ENCODE results near the gene SAMD4B. TPM values are rescaled to one million over a fixed set of nuclear protein-coding genes. Genes with fewer than 3 reads are reported as not detected.

SAMD4B gene
- total and polyA plus RNA-seq, 10 of the 15 experiments (the other 5 are each of a cell fraction or from before 2014, with no cell fraction given): 2.4 to 43.3 (median 23.9) TPM

DNA sequence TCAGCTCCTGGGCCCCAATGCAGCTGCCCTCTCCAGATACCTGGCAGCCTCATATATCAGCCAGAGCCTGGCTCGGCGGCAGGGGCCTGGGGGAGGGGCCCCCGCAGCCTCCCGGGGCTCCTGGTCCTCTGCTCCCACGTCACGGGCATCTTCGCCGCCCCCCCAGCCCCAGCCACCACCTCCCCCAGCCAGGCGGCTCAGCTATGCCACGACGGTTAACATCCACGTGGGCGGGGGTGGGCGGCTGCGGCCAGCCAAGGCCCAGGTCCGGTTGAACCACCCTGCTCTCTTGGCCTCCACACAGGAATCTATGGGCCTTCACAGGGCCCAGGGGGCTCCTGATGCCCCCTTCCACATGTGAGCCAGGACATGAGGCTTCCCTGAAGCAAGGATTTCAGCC is 82.7 kb downstream of the SAMD4B start:
- no peaks in the 10 kb centered on the region for H3K27me3 ChIP-seq (replicated peaks in 1 of 2; ENCODE audit: control insufficient read depth in 2 of 2, insufficient read depth in 2 of 2, low read length in 1 of 2)
- no peaks in the 10 kb centered on the region for H3K4me1 ChIP-seq (ENCODE audit: control insufficient read depth, insufficient read depth, low read length)
- no peaks in the 10 kb centered on the region for H3K9me3 ChIP-seq (replicated peaks; ENCODE audit: control insufficient read depth, insufficient read depth, low read length)
- H3K27ac ChIP-seq (ENCODE audit: control insufficient read depth, insufficient read depth): no peak overlapping the region
- no peak overlapping the region for H3K4me3 ChIP-seq
- RAD21 ChIA-PET (ENCODE audit: unreplicated experiment): interaction anchor here (0.5 kb wide), 1 partner anchor 409 kb away, joined by 3 read pairs; the partner anchor contains the start of gene DYRK1B
- in situ Hi-C loops (cut with MboI): no loop called here
- H4K20me1 ChIP-seq (ENCODE audit: control insufficient read depth, insufficient read depth): no peaks in the 10 kb centered on the region
- CTCF ChIA-PET: no interaction called here
- intact Hi-C loops (cut with micrococcal nuclease; ENCODE audit: unreplicated experiment): no loop called here
- SMC1A ChIA-PET (ENCODE audit: uncharacterized antibody, unreplicated experiment): interaction anchor here (1.1 kb wide), 1 partner anchor 13 kb away, joined by 5 read pairs; the partner anchor contains the start of gene PLEKHG2
- no peaks in the 10 kb centered on the region for H3K79me2 ChIP-seq (ENCODE audit: control insufficient read depth, insufficient read depth, low read length)
- FAIRE-seq (no peak), ATAC-seq (no peak), DNase-seq (ENCODE audit: low read depth, low spot score) (no peak)
- no peak overlapping the region for H3K9ac ChIP-seq (ENCODE audit: control insufficient read depth, insufficient read depth, low read length)
- peaks cover 4 to 16% of the 10 kb centered on the region in 2 experiments; a peak in 3 of 4 replicates for H3K36me3 ChIP-seq (ENCODE audit: control insufficient read depth in 2 of 2, insufficient read depth in 2 of 2, low read length in 1 of 2)
- TF ChIP-seq SRF (IDR thresholded peaks at IDR 0.05; ENCODE audit: low read depth in 2 of 2, low read length in 2 of 2): no peak
- no peak for TF ChIP-seq ZNF217 (IDR thresholded peaks at IDR 0.05)
- no peak for TF ChIP-seq CBFB (IDR thresholded peaks at IDR 0.05; ENCODE audit: low read depth)
- TF ChIP-seq YY1 (IDR thresholded peaks at IDR 0.05; ENCODE audit: low read depth, low read length): no peak
- no peak for TF ChIP-seq PAX8 (IDR thresholded peaks at IDR 0.05)
- no peak for TF ChIP-seq RELA (IDR thresholded peaks at IDR 0.05; ENCODE audit: borderline replicate concordance, partially characterized antibody)
- TF ChIP-seq, protein P1, sequence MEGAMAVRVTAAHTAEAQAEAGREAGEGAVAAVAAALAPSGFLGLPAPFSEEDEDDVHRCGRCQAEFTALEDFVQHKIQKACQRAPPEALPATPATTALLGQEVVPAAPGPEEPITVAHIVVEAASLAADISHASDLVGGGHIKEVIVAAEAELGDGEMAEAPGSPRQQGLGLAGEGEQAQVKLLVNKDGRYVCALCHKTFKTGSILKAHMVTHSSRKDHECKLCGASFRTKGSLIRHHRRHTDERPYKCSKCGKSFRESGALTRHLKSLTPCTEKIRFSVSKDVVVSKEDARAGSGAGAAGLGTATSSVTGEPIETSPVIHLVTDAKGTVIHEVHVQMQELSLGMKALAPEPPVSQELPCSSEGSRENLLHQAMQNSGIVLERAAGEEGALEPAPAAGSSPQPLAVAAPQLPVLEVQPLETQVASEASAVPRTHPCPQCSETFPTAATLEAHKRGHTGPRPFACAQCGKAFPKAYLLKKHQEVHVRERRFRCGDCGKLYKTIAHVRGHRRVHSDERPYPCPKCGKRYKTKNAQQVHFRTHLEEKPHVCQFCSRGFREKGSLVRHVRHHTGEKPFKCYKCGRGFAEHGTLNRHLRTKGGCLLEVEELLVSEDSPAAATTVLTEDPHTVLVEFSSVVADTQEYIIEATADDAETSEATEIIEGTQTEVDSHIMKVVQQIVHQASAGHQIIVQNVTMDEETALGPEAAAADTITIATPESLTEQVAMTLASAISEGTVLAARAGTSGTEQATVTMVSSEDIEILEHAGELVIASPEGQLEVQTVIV (IDR thresholded peaks at IDR 0.05; ENCODE audit: borderline replicate concordance, partially characterized antibody): no peak
- TF ChIP-seq, protein P2, sequence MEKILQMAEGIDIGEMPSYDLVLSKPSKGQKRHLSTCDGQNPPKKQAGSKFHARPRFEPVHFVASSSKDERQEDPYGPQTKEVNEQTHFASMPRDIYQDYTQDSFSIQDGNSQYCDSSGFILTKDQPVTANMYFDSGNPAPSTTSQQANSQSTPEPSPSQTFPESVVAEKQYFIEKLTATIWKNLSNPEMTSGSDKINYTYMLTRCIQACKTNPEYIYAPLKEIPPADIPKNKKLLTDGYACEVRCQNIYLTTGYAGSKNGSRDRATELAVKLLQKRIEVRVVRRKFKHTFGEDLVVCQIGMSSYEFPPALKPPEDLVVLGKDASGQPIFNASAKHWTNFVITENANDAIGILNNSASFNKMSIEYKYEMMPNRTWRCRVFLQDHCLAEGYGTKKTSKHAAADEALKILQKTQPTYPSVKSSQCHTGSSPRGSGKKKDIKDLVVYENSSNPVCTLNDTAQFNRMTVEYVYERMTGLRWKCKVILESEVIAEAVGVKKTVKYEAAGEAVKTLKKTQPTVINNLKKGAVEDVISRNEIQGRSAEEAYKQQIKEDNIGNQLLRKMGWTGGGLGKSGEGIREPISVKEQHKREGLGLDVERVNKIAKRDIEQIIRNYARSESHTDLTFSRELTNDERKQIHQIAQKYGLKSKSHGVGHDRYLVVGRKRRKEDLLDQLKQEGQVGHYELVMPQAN (conservative IDR thresholded peaks at IDR 0.05): no peak
- TF ChIP-seq, protein P3, sequence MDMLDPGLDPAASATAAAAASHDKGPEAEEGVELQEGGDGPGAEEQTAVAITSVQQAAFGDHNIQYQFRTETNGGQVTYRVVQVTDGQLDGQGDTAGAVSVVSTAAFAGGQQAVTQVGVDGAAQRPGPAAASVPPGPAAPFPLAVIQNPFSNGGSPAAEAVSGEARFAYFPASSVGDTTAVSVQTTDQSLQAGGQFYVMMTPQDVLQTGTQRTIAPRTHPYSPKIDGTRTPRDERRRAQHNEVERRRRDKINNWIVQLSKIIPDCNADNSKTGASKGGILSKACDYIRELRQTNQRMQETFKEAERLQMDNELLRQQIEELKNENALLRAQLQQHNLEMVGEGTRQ (IDR thresholded peaks at IDR 0.05; ENCODE audit: borderline replicate concordance, low read depth, low read length): no peak
- 78% methylated on average over 16 of the region's 16 CpGs for WGBS (ENCODE audit: insufficient coverage, insufficient replicate concordance, low lambda C conversion rate, missing lambda C conversion rate)
- H3K4me2 ChIP-seq (ENCODE audit: control insufficient read depth, insufficient read depth): no peak overlapping the region
- POLR2A ChIA-PET: interaction anchor here (2.9 kb wide), 1 partner anchor 11 kb away, joined by 13 read pairs; the partner anchor contains the start of gene RPS16
- H2AFZ ChIP-seq (ENCODE audit: control insufficient read depth, low read depth, low read length): no peak overlapping the region
- BruUV-seq (replicated peaks): no TSS peak
